Measurements from ENCODE around the gene PHOX2A.

Gene PHOX2A

GRCh38 chr11:72243173-72244059, 560 bp downstream of the PHOX2A start:
- no peak overlapping the region for H3K4me3 ChIP-seq (ENCODE audit: control insufficient read depth, low read depth, low read length)
- DNase-seq (ENCODE audit: low read depth): no peak
- TF ChIP-seq, protein P1, sequence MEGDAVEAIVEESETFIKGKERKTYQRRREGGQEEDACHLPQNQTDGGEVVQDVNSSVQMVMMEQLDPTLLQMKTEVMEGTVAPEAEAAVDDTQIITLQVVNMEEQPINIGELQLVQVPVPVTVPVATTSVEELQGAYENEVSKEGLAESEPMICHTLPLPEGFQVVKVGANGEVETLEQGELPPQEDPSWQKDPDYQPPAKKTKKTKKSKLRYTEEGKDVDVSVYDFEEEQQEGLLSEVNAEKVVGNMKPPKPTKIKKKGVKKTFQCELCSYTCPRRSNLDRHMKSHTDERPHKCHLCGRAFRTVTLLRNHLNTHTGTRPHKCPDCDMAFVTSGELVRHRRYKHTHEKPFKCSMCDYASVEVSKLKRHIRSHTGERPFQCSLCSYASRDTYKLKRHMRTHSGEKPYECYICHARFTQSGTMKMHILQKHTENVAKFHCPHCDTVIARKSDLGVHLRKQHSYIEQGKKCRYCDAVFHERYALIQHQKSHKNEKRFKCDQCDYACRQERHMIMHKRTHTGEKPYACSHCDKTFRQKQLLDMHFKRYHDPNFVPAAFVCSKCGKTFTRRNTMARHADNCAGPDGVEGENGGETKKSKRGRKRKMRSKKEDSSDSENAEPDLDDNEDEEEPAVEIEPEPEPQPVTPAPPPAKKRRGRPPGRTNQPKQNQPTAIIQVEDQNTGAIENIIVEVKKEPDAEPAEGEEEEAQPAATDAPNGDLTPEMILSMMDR (conservative IDR thresholded peaks at IDR 0.05; ENCODE audit: control insufficient read depth, insufficient read depth, low read depth, low read length): no peak

DNA sequence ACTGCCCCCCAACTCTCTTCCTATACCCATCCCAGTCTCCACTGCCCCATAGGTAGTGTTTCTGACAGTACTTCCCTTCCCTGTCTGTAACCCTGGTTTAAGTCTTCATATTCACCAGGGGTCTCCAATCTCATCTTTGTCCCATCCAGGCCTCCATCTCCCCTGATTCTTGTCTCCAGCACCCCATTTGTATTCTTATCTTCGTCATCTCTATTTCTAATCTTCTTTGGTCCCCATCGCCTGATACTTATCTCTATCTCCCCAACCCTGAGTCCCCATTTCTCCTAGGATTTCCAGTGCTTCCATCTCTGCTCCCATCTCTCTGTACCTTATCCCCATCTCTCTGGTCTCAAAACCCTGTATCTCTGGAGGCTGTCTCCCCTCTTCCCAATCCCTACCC, 1.8 kb downstream of the PHOX2A start:
- no peak overlapping the region for H3K4me3 ChIP-seq (ENCODE audit: control insufficient read depth, low read depth, low read length)
- TF ChIP-seq, protein P1 (conservative IDR thresholded peaks at IDR 0.05; ENCODE audit: control insufficient read depth, insufficient read depth, low read depth, low read length): no peak
- no peak for DNase-seq (ENCODE audit: low read depth)

GRCh38 chr11:72241291-72241781, 2.6 kb downstream of the PHOX2A start:
- TF ChIP-seq, protein P1 (conservative IDR thresholded peaks at IDR 0.05; ENCODE audit: control insufficient read depth, insufficient read depth, low read depth, low read length): no peak
- no peak overlapping the region for H3K4me3 ChIP-seq (ENCODE audit: control insufficient read depth, low read depth, low read length)
- DNase-seq (ENCODE audit: low read depth): no peak

DNA sequence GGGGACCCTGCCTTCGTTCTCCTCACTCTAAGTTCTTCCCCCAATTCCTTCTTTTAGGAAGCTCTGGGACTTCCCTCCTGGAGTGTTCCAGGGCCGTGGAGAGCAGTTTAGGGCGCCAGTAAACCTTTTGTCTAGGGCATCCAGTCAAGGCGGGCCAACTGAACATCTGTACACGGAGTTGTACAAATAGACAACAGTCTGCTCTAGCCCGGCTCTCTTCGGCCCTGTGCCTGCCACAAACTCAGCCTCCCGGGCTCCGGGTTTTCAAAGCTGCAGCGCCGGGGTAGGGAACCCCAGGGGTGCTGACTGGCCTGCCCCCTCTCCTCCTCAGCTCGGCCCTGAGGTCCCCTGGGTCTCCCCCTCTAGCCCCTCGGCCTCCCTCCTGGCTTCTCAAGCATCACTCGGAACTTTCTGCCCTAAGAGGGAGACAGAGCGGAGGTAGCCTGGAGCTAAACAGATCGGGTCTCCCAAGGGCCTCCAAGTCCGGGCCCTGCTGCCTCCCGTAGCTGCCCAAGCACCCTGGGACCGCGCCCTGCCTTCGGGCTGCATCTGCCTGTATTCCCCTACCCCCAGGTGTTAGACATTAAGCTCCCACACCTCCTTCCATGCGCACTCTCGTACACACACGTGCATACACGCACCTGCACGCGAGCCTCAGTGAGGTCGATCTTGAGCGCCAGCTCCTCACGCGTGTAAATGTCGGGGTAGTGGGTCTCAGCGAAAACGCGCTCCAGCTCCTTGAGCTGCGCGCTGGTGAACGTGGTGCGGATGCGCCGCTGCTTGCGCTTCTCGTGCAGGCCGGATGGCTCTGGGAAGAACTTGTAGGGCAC, 3.3 kb downstream of the PHOX2A start:
- TF ChIP-seq, protein P1 (conservative IDR thresholded peaks at IDR 0.05; ENCODE audit: control insufficient read depth, insufficient read depth, low read depth, low read length): no peak
- DNase-seq (ENCODE audit: low read depth): no peak
- H3K4me3 ChIP-seq (ENCODE audit: control insufficient read depth, low read depth, low read length): no peak overlapping the region

DNA sequence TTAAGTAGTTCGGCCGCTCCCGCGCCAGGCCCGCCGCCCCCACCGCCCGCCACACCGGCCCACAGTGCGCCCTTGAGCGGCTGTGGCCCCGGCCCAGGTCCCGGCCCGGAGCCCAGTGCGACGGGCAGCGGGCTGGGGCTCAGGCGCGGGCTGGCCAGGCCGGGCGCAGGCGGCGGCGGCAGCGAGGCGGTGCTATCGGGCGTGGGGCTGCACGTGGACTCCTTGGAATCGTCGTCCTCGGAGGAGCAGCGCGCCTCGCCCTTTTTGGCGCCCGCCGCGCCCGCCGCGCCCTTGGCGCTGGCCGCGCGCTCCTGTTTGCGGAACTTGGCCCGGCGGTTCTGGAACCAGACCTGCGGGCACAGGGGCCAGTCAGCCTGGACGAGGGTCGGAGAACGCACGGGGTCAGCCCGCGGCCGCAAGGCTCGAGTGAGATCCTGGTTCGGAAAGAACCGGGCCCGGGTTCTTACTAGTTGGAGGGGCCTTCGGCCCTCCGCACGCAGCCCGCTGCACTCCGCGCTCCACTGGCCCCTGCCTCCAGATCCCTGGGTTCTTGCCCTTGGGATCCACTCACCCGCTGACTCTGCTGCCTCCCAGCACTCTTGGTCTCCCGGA, 4.0 kb downstream of the PHOX2A start:
- H3K4me3 ChIP-seq (ENCODE audit: control insufficient read depth, low read depth, low read length): no peak overlapping the region
- TF ChIP-seq, protein P1 (conservative IDR thresholded peaks at IDR 0.05; ENCODE audit: control insufficient read depth, insufficient read depth, low read depth, low read length): no peak
- peak; percentile 27 for DNase-seq (ENCODE audit: low read depth)

- peak; percentile 45 for DNase-seq (ENCODE audit: low read depth)
Measured at GRCh38 chr11:72239313-72239848, 4.6 kb downstream of the PHOX2A start.

More at GRCh38 chr11:72239313-72239848, 4.6 kb downstream of the PHOX2A start:
- TF ChIP-seq, protein P1 (conservative IDR thresholded peaks at IDR 0.05; ENCODE audit: control insufficient read depth, insufficient read depth, low read depth, low read length): no peak
- H3K4me3 ChIP-seq (ENCODE audit: control insufficient read depth, low read depth, low read length): peak overlapping the region; percentile 27
